PC-9 (cell line): ENCODE results near the gene HSD17B10. TPM values are rescaled to one million over a fixed set of nuclear protein-coding genes. Genes with fewer than 3 reads are reported as not detected.

Experiments used
- BruUV-seq: library from RNA; stranded (reverse); fragments of 400-500 nt; replicated peaks from 2 replicates; lab custom pipeline; 2021; lab: Mats Ljungman, UMichigan
- CTCF ChIA-PET: fragments of 300-600 bp; sonication (Branson Sonifier 250); formaldehyde crosslinking; loops from one replicate; lab custom pipeline; 2022; ENCODE audit warnings: antibody characterized with exemption; lab: Charles Lee
- POLR2A ChIA-PET: fragments of 300-600 bp; sonication (Branson Sonifier 250); formaldehyde crosslinking; loops from one replicate; lab custom pipeline; 2022; ENCODE audit warnings: antibody characterized with exemption; ENCODE audit not compliant: unreplicated experiment; lab: Charles Lee
- DNase-seq, 2 experiments: peaks; one replicate each; pipeline versions ENCODE4 v3.0.0 to v3.0.0-alpha.2; 2015 to 2022; ENCODE audit warnings: mixed read lengths in 1 of 2
- H2AFZ ChIP-seq: fragments of 200-600 bp; sonication (generic); 2 replicates; pipeline ENCODE4 v1.8.1; 2017; ENCODE audit warnings: antibody characterized with exemption
- H3F3A ChIP-seq: fragments of 200-600 bp; sonication (generic); 2 replicates; pipeline ENCODE4 v1.8.1; 2017; ENCODE audit warnings: antibody characterized with exemption, mild to moderate bottlenecking, low read depth; ENCODE audit not compliant: insufficient read depth
- H3K27ac ChIP-seq: fragments of 200-600 bp; sonication (generic); 2 replicates; pipeline ENCODE4 v1.6.1; 2016; ENCODE audit warnings: mixed run types
- H3K27me3 ChIP-seq: fragments of 200-600 bp; sonication (generic); 2 replicates; pipeline ENCODE4 v1.6.1; 2016; ENCODE audit warnings: low read depth, mixed run types; ENCODE audit not compliant: insufficient read depth
- H3K36me3 ChIP-seq: fragments of 200-600 bp; sonication (generic); 2 replicates; pipeline ENCODE4 v1.6.1; 2016; ENCODE audit warnings: low read depth, mixed run types
- H3K4me1 ChIP-seq: fragments of 200-600 bp; sonication (generic); replicated peaks from 2 replicates; pipeline ENCODE4 v1.6.1; 2016; ENCODE audit warnings: mixed run types; ENCODE audit not compliant: insufficient read depth
- H3K4me2 ChIP-seq: fragments of 200-600 bp; sonication (generic); 2 replicates; pipeline ENCODE4 v1.6.1; 2017; ENCODE audit warnings: mixed run types
- H3K4me3 ChIP-seq: fragments of 200-600 bp; sonication (generic); 2 replicates; pipeline ENCODE4 v1.6.1; 2016; ENCODE audit warnings: mixed run types
- H3K79me2 ChIP-seq: fragments of 200-600 bp; sonication (generic); 2 replicates; pipeline ENCODE4 v1.6.1; 2017; ENCODE audit warnings: low read depth, mixed run types
- H3K9me2 ChIP-seq: fragments of 200-600 bp; sonication (generic); 2 replicates; pipeline ENCODE4 v1.8.1; 2017; ENCODE audit warnings: mild to moderate bottlenecking; ENCODE audit not compliant: insufficient read depth
- H3K9me3 ChIP-seq: fragments of 200-600 bp; sonication (generic); 2 replicates; pipeline ENCODE4 v1.8.1; 2016; ENCODE audit warnings: low read depth; ENCODE audit not compliant: insufficient read depth
- H4K20me1 ChIP-seq: fragments of 200-600 bp; sonication (generic); 2 replicates; pipeline ENCODE4 v1.8.1; 2017; ENCODE audit not compliant: insufficient read depth
- CTCF ChIP-seq: fragments of 200-600 bp; sonication (generic); conservative IDR thresholded peaks from 2 replicates; pipeline ENCODE4 v1.6.1; 2017; ENCODE audit warnings: mixed run types, antibody characterized with exemption, mild to moderate bottlenecking, moderate library complexity
- EZH2 ChIP-seq: fragments of 200-600 bp; sonication (generic); IDR thresholded peaks from 2 replicates; pipeline ENCODE4 v1.8.0; 2017; ENCODE audit warnings: antibody characterized with exemption, low read depth
- intact Hi-C: fragments of 100-400 bp; cut with micrococcal nuclease; formaldehyde crosslinking; loops from one replicate; pipeline ENCODE4 v1.10.0; 2022; ENCODE audit not compliant: unreplicated experiment
- total RNA-seq: library from RNA; stranded (reverse); gene quantifications from 2 replicates; pipeline ENCODE4 v1.2.3, GENCODE V29; 2021

Gene HSD17B10
- total RNA-seq, 1 experiment from 2014 or later = 234 TPM

GRCh38 chrX:53440101-53440500 is 5.9 kb upstream of the HSD17B10 start:
- intact Hi-C loops = loop anchor here (2.0 kb wide), 1 partner anchor 17 kb away; the partner anchor contains the start of genes RIBC1 and SMC1A
- BruUV-seq = no TSS peak
- peak overlapping the region; percentile 52; the same call in 1 of the 2 replicates for H3K4me3 ChIP-seq

GRCh38 chrX:53438832-53439230 is 4.7 kb upstream of the HSD17B10 start:
- Histone ChIP-seq H3K9me2 (no peaks in the 10 kb centered on the region), H3K9me3 (no peaks in the 10 kb centered on the region), H3K79me2 (no peaks in the 10 kb centered on the region), H3K27ac (no peak overlapping the region), H3K4me1 (no peaks in the 10 kb centered on the region), H4K20me1 (no peaks in the 10 kb centered on the region), H2AFZ (no peak overlapping the region), H3K27me3 (no peaks in the 10 kb centered on the region), H3K36me3 (no peaks in the 10 kb centered on the region), H3K4me3 (no peak overlapping the region), H3F3A (peaks cover 5% of the 10 kb centered on the region; the same call in 1 of the 2 replicates), H3K4me2 (no peak overlapping the region)
- ChIA-PET CTCF (interaction anchor here (0.5 to 0.7 kb wide), 2 partner anchors 47 to 361 kb away, joined by 3 to 5 read pairs; no protein-coding TSS in a partner anchor), POLR2A (no interaction called here)
- no peak for DNase-seq
- BruUV-seq = no TSS peak
- TF ChIP-seq CTCF = no peak
- no peak for TF ChIP-seq EZH2
- intact Hi-C loops = loop anchor here (5.0 kb wide), 1 partner anchor 127 kb away; no protein-coding TSS in a partner anchor

More at GRCh38 chrX:53440101-53440500, 5.9 kb upstream of the HSD17B10 start:
- Histone ChIP-seq H3K36me3 (no peaks in the 10 kb centered on the region), H3K9me3 (no peaks in the 10 kb centered on the region), H3K9me2 (no peaks in the 10 kb centered on the region), H4K20me1 (no peaks in the 10 kb centered on the region), H3K4me2 (peak overlapping the region; percentile 77), H3K27me3 (no peaks in the 10 kb centered on the region), H3F3A (peaks cover 5% of the 10 kb centered on the region; the same call in 1 of the 2 replicates), H3K27ac (peak overlapping the region; percentile 54), H3K4me1 (no peaks in the 10 kb centered on the region), H2AFZ (peak overlapping the region; percentile 74), H3K79me2 (no peaks in the 10 kb centered on the region)
- ChIA-PET POLR2A (no interaction called here), CTCF (interaction anchor here (0.5 to 1.4 kb wide), 3 partner anchors 17 to 143 kb away, joined by 5 read pairs; partner anchors contain the start of genes RIBC1 and SMC1A)
- no peak for DNase-seq
- TF ChIP-seq EZH2 (no peak), CTCF (no peak)

GRCh38 chrX:53438174-53438831 is 4.1 kb upstream of the HSD17B10 start:
- no peaks in the 10 kb centered on the region for H3K9me3 ChIP-seq
- H3K27me3 ChIP-seq = no peaks in the 10 kb centered on the region
- ChIA-PET CTCF (interaction anchor here (0.5 to 0.7 kb wide), 2 partner anchors 47 to 362 kb away, joined by 3 to 5 read pairs; no protein-coding TSS in a partner anchor), POLR2A (no interaction called here)
- H2AFZ ChIP-seq = no peak overlapping the region
- no peak overlapping the region for H3K27ac ChIP-seq
- intact Hi-C loops = loop anchor here (5.0 kb wide), 1 partner anchor 126 kb away; no protein-coding TSS in a partner anchor
- peaks cover 3% of the 10 kb centered on the region for H3K79me2 ChIP-seq
- peaks cover 5% of the 10 kb centered on the region; the same call in 1 of the 2 replicates for H3F3A ChIP-seq
- H4K20me1 ChIP-seq = no peaks in the 10 kb centered on the region
- H3K9me2 ChIP-seq = no peaks in the 10 kb centered on the region
- BruUV-seq = no TSS peak
- no peak for DNase-seq
- TF ChIP-seq CTCF = no peak
- no peak for TF ChIP-seq EZH2
- H3K36me3 ChIP-seq = no peaks in the 10 kb centered on the region
- no peak overlapping the region for H3K4me2 ChIP-seq
- H3K4me1 ChIP-seq = no peaks in the 10 kb centered on the region
- no peak overlapping the region for H3K4me3 ChIP-seq
